ENCODE data around the gene RPL10. TPM values are rescaled to one million over a fixed set of nuclear protein-coding genes. Genes with fewer than 3 reads are reported as not detected.

Gene RPL10
- total and polyA plus RNA-seq, 2 of the 8 experiments (the other 6 are each of a cell fraction or from before 2014, with no cell fraction given): 2,633 to 4,293 TPM

DNA sequence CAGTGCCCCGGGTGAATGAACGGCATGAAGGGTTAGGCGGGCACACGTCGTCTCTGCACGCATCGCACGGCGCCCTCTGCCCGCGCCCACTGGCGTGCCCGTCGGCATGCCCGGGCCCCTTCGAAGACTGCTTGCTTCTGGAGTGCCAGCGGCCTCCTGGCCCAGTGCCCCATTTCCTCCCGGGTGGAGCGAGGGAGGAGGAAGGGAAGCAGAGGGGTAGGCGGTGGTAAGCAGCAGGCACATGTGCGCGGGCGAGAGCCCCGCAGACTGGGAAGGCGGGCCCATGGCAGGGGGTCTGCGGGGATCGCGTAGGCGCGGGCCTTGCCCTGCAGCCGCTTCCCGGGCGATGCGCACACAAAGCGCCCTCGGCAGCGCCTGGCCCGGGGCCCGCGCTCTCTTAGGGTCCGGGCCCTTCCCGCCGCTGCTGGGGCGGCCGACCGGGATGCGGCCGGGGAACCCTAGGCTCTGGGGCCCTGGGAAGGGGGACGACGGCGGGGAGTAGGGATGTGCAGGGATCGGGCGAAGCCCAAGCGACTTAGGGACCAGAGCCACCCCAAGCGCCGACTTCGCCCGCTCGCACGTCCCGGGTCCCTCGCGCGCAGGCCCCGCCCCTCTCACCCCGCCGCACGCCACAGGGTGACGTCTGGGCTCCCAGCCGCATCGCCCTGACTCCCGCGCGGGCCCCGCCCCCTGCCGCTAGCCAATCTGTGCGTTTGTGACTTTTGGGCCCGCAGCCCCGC is 19.9 kb upstream of the RPL10 start:
- ChIA-PET CTCF (ENCODE audit: partially characterized antibody) (no interaction called here), POLR2A (ENCODE audit: partially characterized antibody) (interaction anchor here (0.6 to 6.5 kb wide), 8 partner anchors 9 to 30 kb away, joined by 3 to 107 read pairs (median 10); partner anchors contain the start of genes DNASE1L1 and RPL10)
- H3K23me2 ChIP-seq (ENCODE audit: low read depth, low read length): peaks cover 4% of the 10 kb centered on the region; the same call in 1 of the 2 replicates
- peaks cover 0 to 3% (median 0%) of the 10 kb centered on the region in 4 experiments; a peak in 2 of 7 replicates for H3K27me3 ChIP-seq (replicated peaks in 1 of 4; ENCODE audit: control insufficient read depth in 3 of 4, extremely low read depth in 1 of 4, insufficient read depth in 3 of 4, low read length in 3 of 4)
- H3K4me3 ChIP-seq (ENCODE audit: extremely low read depth in 1 of 4, insufficient read depth in 2 of 4, low read depth in 3 of 4, low read length in 4 of 4): peak overlapping the region; percentile 32 to 61 (median 42)
- H2AFZ ChIP-seq (ENCODE audit: low read length): no peak overlapping the region
- H3K23ac ChIP-seq (ENCODE audit: insufficient read length): no peak overlapping the region
- no peaks in the 10 kb centered on the region for H3K9me3 ChIP-seq (ENCODE audit: insufficient read depth in 2 of 2, low read depth in 1 of 2, low read length in 1 of 2)
- FAIRE-seq (no peak), DNase-seq (ENCODE audit: low read depth in 1 of 2, low spot score in 2 of 2) (no peak)
- no peak overlapping the region for H3K4ac ChIP-seq (replicated peaks; ENCODE audit: insufficient read length, low read depth, low read length)
- H2BK12ac ChIP-seq (ENCODE audit: low read depth, low read length): no peak overlapping the region
- 5% methylated on average over 28 of the region's 79 CpGs; no CpG with 5 or more reads in 1 of the 2 experiments for WGBS, 2 experiments (ENCODE audit: extremely low coverage in 1 of 2, insufficient coverage in 1 of 2, insufficient read length in 1 of 2, insufficient replicate concordance in 2 of 2, low coverage in 1 of 2, low lambda C conversion rate in 2 of 2, missing lambda C conversion rate in 1 of 2)
- H3K9ac ChIP-seq (replicated peaks in 1 of 4; ENCODE audit: extremely low read depth in 1 of 4, low read depth in 3 of 4, low read length in 3 of 4): peak overlapping the region; percentile 49 to 73 (median 56)
- H3K36me3 ChIP-seq (ENCODE audit: control insufficient read depth in 2 of 4, insufficient read depth in 4 of 4, low read length in 3 of 4): peaks cover 0 to 26% (median 0%) of the 10 kb centered on the region in 4 experiments; a peak in 2 of 8 replicates
- peak overlapping the region; percentile 24 for H4K5ac ChIP-seq (ENCODE audit: insufficient read length, low read depth, low read length)
- H3K56ac ChIP-seq (replicated peaks; ENCODE audit: insufficient read length, low read depth, low read length): peak overlapping the region; percentile 16
- H4K8ac ChIP-seq (ENCODE audit: extremely low read depth, insufficient read depth, low read length): peak overlapping the region; percentile 92
- H2BK15ac ChIP-seq (ENCODE audit: low read length): no peak overlapping the region
- peaks cover 0 to 26% (median 14%) of the 10 kb centered on the region in 4 experiments; a peak in 6 of 7 replicates for H3K4me1 ChIP-seq (replicated peaks in 1 of 4; ENCODE audit: control insufficient read depth in 3 of 4, insufficient read depth in 4 of 4, low read length in 3 of 4)
- no peak for TF ChIP-seq ZNF274 (IDR thresholded peaks at IDR 0.05; ENCODE audit: borderline replicate concordance, extremely low read depth, low read length)
- TF ChIP-seq, protein P1, sequence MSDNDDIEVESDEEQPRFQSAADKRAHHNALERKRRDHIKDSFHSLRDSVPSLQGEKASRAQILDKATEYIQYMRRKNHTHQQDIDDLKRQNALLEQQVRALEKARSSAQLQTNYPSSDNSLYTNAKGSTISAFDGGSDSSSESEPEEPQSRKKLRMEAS (IDR thresholded peaks at IDR 0.05): 0 out of 2 replicates have a peak, but pooled peaks have one; percentile 29
- TF ChIP-seq POLR2AphosphoS5 (IDR thresholded peaks at IDR 0.05; ENCODE audit: low read depth, low read length): peak; percentile 44; the same call in 1 of the 2 replicates
- TF ChIP-seq, protein P2, sequence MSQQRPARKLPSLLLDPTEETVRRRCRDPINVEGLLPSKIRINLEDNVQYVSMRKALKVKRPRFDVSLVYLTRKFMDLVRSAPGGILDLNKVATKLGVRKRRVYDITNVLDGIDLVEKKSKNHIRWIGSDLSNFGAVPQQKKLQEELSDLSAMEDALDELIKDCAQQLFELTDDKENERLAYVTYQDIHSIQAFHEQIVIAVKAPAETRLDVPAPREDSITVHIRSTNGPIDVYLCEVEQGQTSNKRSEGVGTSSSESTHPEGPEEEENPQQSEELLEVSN (IDR thresholded peaks at IDR 0.05): peak; percentile 57
- TF ChIP-seq POLR2A (IDR thresholded peaks at IDR 0.05; ENCODE audit: control extremely low read depth in 1 of 2, low read depth in 2 of 2, low read length in 2 of 2): peak in 1 of 2 experiments; percentile 61; a peak in 1 of 3 replicates
- TF ChIP-seq SP1 (IDR thresholded peaks at IDR 0.05; ENCODE audit: low read depth, low read length): no peak
- peak; percentile 65; the same call in 1 of the 2 replicates for TF ChIP-seq TAF1 (IDR thresholded peaks at IDR 0.05; ENCODE audit: low read depth, low read length)
- H2BK5ac ChIP-seq (ENCODE audit: low read depth, low read length): no peak overlapping the region
- H3K4me2 ChIP-seq (ENCODE audit: insufficient read depth in 1 of 2, low read depth in 2 of 2, low read length in 2 of 2): peak overlapping the region; percentile 66 to 76
- peak overlapping the region; percentile 81; the same call in 1 of the 2 replicates for H3K27ac ChIP-seq (ENCODE audit: low read depth, low read length)
- H2BK120ac ChIP-seq (replicated peaks; ENCODE audit: low read depth, low read length): no peak overlapping the region
- no peak overlapping the region for H2AK5ac ChIP-seq (ENCODE audit: low read depth, low read length)
- no peak overlapping the region; the same call in 1 of the 2 replicates for H3K18ac ChIP-seq (ENCODE audit: extremely low read depth, low read length)
- no peaks in the 10 kb centered on the region for H3K79me1 ChIP-seq (ENCODE audit: low read depth, low read length)
- peaks cover 0 to 13% of the 10 kb centered on the region in 2 experiments; a peak in 2 of 4 replicates for H3K79me2 ChIP-seq (ENCODE audit: control insufficient read depth in 1 of 2, insufficient read depth in 2 of 2, low read length in 2 of 2)
- H4K20me1 ChIP-seq (replicated peaks in 1 of 2; ENCODE audit: control insufficient read depth in 1 of 2, insufficient read depth in 2 of 2, low read length in 2 of 2): peaks cover 0 to 2% of the 10 kb centered on the region in 2 experiments
- H2BK20ac ChIP-seq (ENCODE audit: low read length): no peak overlapping the region
- no peak overlapping the region for H3K14ac ChIP-seq (ENCODE audit: insufficient read length)
- no peak overlapping the region for H4K91ac ChIP-seq (replicated peaks; ENCODE audit: insufficient read length, low read length)
